Loucy (cell line): ENCODE data around the gene TTC9B.

Source experiments
- CTCF ChIP-seq: fragments of 200-600 bp; sonication (generic); conservative IDR thresholded peaks from 2 replicates; pipeline ENCODE4 v1.5.1; 2014; ENCODE audit warnings: mild to moderate bottlenecking, antibody characterized with exemption, low read length
- EZH2phosphoT487 ChIP-seq: fragments of 200-600 bp; IDR thresholded peaks from 2 replicates; pipeline ENCODE4 v1.6.1; 2018; ENCODE audit warnings: antibody characterized with exemption, mild to moderate bottlenecking, moderate library complexity, borderline replicate concordance

GRCh38 chr19:40221858-40222619 lies 3.9 kb upstream of the TTC9B start:
- no peak for TF ChIP-seq EZH2phosphoT487
- TF ChIP-seq CTCF: peak; percentile 88
